Thyroid gland (tissue), 4 donors: ENCODE results near the gene PTPRC. TPM values are rescaled to one million over a fixed set of nuclear protein-coding genes. Genes with fewer than 3 reads are reported as not detected.

Experiments
- DNase-seq, 2 donors: peaks; one replicate each; pipeline ENCODE4 v3.0.0-alpha.2; 2019
- H3K27ac ChIP-seq, 3 donors: fragments of 200-600 bp; sonication (generic); 1 replicate in 2 of 3; 2 replicates in 1 of 3; pipeline ENCODE4 v1.5.1; 2016 to 2019; ENCODE audit warnings: mild to moderate bottlenecking in 1 of 3, moderate library complexity in 1 of 3
- H3K27me3 ChIP-seq: fragments of 200-600 bp; sonication (generic); one replicate; pipeline ENCODE4 v1.5.1; 2019
- H3K36me3 ChIP-seq, 2 donors: fragments of 200-600 bp; sonication (generic); one replicate each; pipeline ENCODE4 v1.5.1; 2016 to 2019
- H3K4me1 ChIP-seq, 2 donors: fragments of 200-600 bp; sonication (generic); one replicate each; pipeline ENCODE4 v1.5.1; 2017 to 2019
- H3K4me3 ChIP-seq, 3 donors: fragments of 200-600 bp; sonication (generic); replicated peaks in 1 of 3; 1 replicate in 2 of 3; 2 replicates in 1 of 3; pipeline ENCODE4 v1.5.1; 2016; ENCODE audit warnings: mild to moderate bottlenecking in 1 of 3
- H3K9me3 ChIP-seq: fragments of 200-600 bp; sonication (generic); one replicate; pipeline ENCODE4 v1.5.1; 2017
- POLR2A ChIP-seq, 2 donors: fragments of 450-650 bp; IDR thresholded peaks; one replicate each; pipeline ENCODE4 v1.6.1; 2017; ENCODE audit warnings: antibody characterized with exemption in 2 of 2, mild to moderate bottlenecking in 2 of 2, moderate library complexity in 1 of 2
- WGBS, 2 donors: methylation state at CpG; one replicate each; pipeline ENCODE4 v1.1.5; 2017; 5-methylcytosine and 5-hydroxymethylcytosine counted together
- intact Hi-C: fragments of 100-400 bp; cut with DNase I; formaldehyde crosslinking; loops from one replicate; pipeline ENCODE4 v1.15.1; 2023
- total RNA-seq, 4 donors: library from RNA; depleted of rRNA; stranded (reverse); fragments of >200 nt; gene quantifications; one replicate each; pipeline ENCODE4 v1.2.3, GENCODE V29; 2016
- TF ChIP-seq, protein P1 (sequence below), 6 experiments: fragments of 200-600 bp in 3 of 6; fragments of 450-650 bp in 3 of 6; sonication (generic) in 3 of 6; IDR thresholded peaks; one replicate each; pipeline ENCODE4 v1.5.1; 2016 to 2019; ENCODE audit warnings: antibody characterized with exemption in 6 of 6, mild to moderate bottlenecking in 2 of 6, inconsistent platforms in 1 of 6, moderate library complexity in 1 of 6

PTPRC gene
- total RNA-seq, 4 donors from 2014 or later: 11.5 to 23.8 (median 16.9) TPM

DNA sequence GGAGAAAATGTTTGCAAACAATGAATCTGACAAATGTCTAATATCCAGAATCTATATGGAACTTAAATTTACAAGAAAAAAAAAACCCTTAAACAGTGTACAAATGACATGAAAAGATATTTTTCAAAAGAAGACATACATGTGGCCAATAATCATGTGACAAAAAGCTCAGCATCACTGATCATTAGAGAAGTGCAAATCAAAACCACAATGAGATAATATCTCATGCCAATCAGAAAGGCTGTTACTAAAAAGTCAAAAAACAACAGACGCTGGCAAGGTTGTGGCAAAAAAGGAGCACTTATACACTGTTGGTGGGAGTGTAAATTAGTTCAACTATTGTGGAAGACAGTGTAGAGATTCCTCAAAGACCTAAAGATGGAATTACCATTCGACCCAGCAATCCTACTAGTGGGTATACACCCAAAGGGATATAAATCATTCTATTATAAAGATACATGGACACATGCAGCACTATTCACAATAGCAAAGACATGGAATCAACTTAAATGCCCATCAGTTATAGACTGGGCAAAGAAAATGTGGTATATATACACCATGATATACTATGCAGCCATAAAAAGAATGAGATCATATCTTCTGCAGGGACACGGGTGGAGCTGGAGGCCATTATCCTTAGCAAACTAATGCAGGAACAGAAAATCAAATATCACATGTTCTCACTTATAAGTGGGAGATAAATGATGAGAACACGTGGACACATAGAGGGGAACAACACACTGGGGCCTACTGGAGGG is 123.2 kb downstream of the PTPRC start:
- Histone ChIP-seq H3K27me3 (no peaks in the 10 kb centered on the region), H3K36me3 (no peaks in the 10 kb centered on the region), H3K27ac (no peak overlapping the region), H3K9me3 (no peaks in the 10 kb centered on the region), H3K4me3 (no peak overlapping the region), H3K4me1 (no peaks in the 10 kb centered on the region)
- DNase-seq: no peak
- WGBS, 2 donors: 92 to 93% methylated on average over 4 of the region's 4 CpGs
- TF ChIP-seq, protein P1, sequence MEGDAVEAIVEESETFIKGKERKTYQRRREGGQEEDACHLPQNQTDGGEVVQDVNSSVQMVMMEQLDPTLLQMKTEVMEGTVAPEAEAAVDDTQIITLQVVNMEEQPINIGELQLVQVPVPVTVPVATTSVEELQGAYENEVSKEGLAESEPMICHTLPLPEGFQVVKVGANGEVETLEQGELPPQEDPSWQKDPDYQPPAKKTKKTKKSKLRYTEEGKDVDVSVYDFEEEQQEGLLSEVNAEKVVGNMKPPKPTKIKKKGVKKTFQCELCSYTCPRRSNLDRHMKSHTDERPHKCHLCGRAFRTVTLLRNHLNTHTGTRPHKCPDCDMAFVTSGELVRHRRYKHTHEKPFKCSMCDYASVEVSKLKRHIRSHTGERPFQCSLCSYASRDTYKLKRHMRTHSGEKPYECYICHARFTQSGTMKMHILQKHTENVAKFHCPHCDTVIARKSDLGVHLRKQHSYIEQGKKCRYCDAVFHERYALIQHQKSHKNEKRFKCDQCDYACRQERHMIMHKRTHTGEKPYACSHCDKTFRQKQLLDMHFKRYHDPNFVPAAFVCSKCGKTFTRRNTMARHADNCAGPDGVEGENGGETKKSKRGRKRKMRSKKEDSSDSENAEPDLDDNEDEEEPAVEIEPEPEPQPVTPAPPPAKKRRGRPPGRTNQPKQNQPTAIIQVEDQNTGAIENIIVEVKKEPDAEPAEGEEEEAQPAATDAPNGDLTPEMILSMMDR (IDR thresholded peaks at IDR 0.05): no peak
- intact Hi-C loops: no loop called here

DNA sequence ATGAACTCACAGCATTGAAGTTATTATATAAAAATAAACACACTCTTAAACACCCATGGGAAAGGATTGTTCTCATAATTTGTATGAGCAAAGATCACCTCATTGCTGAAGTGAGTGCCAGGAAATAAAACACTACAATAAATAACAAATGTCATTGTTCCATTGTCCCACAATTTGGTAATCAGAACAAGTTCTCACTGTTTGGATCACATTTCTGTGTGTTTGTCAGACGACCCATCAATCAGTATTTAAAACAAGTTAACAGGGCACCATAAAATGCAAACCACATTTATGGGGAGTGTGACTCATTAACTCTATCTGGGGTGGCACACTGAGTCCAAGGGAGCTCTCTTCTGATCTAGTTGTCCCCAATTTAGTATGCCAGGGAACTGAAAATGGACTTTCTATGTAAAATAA is 124.5 kb downstream of the PTPRC start:
- 58 to 69% methylated on average over 1 of the region's 1 CpG for whole genome bisulfite sequencing, 2 donors
- Histone ChIP-seq H3K36me3 (no peaks in the 10 kb centered on the region), H3K27ac (no peak overlapping the region), H3K9me3 (no peaks in the 10 kb centered on the region), H3K27me3 (no peaks in the 10 kb centered on the region), H3K4me3 (no peak overlapping the region), H3K4me1 (no peaks in the 10 kb centered on the region)
- DNase-seq: no peak
- intact Hi-C loops: no loop called here
- TF ChIP-seq, protein P1 (IDR thresholded peaks at IDR 0.05): no peak
- no peak for TF ChIP-seq POLR2A (IDR thresholded peaks at IDR 0.05)

DNA sequence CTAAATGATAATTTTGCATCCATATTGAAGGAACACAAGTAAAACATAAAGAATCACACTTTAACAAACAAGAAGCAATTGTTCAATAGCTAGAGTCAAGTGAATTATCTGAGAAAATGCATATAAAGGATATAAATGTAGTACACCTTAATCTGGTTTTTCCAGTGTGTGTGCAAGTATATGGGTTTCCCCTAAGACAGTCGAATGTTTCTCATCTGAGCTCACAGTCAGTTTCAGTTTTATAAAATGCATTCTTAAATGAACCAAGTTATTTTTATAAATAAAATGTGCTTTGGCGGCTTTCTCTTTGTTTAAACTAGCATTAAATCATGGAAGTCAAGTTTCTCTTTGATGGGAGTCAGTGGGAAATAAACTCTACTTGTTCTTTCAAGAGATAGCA is 125.9 kb downstream of the PTPRC start:
- 63 to 69% methylated on average over 2 of the region's 2 CpGs for WGBS, 2 donors
- intact Hi-C loops: no loop called here

DNA sequence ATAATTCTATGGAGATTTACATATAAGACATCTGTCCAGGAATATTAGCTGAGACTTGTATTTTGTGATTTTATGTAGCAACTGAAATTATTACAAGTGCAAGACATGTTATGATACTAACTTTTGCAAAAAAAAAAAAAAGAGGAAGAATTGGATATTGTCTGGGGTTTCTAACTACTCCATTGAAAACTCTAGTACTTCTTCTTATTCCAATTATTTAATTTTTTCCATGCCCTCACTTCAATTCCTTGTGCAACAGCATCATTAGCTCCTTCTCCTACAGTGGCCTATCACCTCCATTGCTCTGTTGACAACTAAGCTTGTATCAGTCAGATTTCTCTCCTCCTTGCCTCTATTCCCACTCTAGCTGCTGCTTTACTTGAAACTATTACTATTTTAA is 126.6 kb downstream of the PTPRC start:
- DNase-seq: no peak
- Histone ChIP-seq H3K27ac (no peak overlapping the region), H3K27me3 (no peaks in the 10 kb centered on the region), H3K36me3 (no peaks in the 10 kb centered on the region), H3K9me3 (no peaks in the 10 kb centered on the region), H3K4me1 (no peaks in the 10 kb centered on the region), H3K4me3 (no peak overlapping the region)
- intact Hi-C loops: no loop called here
- no peak for TF ChIP-seq POLR2A (IDR thresholded peaks at IDR 0.05)
- TF ChIP-seq, protein P1 (IDR thresholded peaks at IDR 0.05): no peak

More for the DNA sequence above, 125.9 kb downstream of the PTPRC start:
- DNase-seq: no peak
- no peaks in the 10 kb centered on the region for H3K9me3 ChIP-seq
- TF ChIP-seq, protein P1 (IDR thresholded peaks at IDR 0.05): no peak
- TF ChIP-seq POLR2A (IDR thresholded peaks at IDR 0.05): no peak
- no peaks in the 10 kb centered on the region for H3K4me1 ChIP-seq
- no peak overlapping the region for H3K4me3 ChIP-seq
- no peaks in the 10 kb centered on the region for H3K27me3 ChIP-seq
- H3K27ac ChIP-seq: no peak overlapping the region
- no peaks in the 10 kb centered on the region for H3K36me3 ChIP-seq

DNA sequence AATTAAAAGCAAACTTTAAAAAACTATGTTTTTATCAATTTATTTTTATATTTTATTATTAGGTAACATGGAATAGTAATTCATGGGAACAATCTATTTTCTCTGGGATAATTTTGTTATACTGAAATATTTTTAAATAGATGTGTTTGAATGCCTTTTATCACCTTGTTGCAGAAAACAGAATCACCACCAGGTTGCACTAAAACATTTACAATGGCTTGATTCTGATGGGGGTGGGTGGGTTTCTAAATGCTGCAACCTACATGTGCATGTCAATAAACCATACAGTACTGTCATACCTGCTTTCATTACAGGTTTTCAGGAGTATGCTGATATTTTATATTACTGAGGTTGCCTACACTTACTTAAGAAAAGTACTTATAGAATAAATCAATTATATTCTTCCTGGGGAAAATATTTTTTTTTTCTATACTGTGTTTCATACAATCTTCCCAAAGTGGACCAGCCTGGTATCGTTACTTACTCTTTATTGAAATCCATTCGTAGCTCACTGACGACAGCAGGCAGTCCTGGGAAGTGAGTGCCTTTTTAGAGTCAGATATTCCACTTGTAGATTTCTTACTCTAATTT is 132.8 kb downstream of the PTPRC start:
- 77 to 80% methylated on average over 3 of the region's 3 CpGs for WGBS, 2 donors
- no peak overlapping the region for H3K4me3 ChIP-seq
- H3K9me3 ChIP-seq: no peaks in the 10 kb centered on the region
- no peaks in the 10 kb centered on the region for H3K27me3 ChIP-seq
- H3K27ac ChIP-seq: no peak overlapping the region
- no peaks in the 10 kb centered on the region for H3K4me1 ChIP-seq
- TF ChIP-seq POLR2A (IDR thresholded peaks at IDR 0.05): no peak
- TF ChIP-seq, protein P1 (IDR thresholded peaks at IDR 0.05): peak in 1 of 6 experiments; percentile 16
- no peaks in the 10 kb centered on the region for H3K36me3 ChIP-seq
- intact Hi-C loops: no loop called here
- DNase-seq: no peak
